B cell (primary cell): Measurements from ENCODE around the gene SEPTIN5.

Experiments
- CTCF ChIP-seq: fragments of 200-600 bp; IDR thresholded peaks from one replicate; pipeline ENCODE4 v1.8.0; 2022; ENCODE audit warnings: antibody characterized with exemption, mild to moderate bottlenecking
- EZH2 ChIP-seq: IDR thresholded peaks from 2 replicates; pipeline ENCODE4 v1.6.1; 2012; ENCODE audit warnings: borderline replicate concordance, low read depth, mild to moderate bottlenecking, moderate library complexity, low read length; ENCODE audit not compliant: insufficient read depth, poor library complexity, severe bottlenecking

- TF ChIP-seq CTCF, result no peak
- no peak for TF ChIP-seq EZH2
Observed at GRCh38 chr22:19720999-19721329, 6.7 kb downstream of the SEPTIN5 start.
